HG02884 (cell line): ENCODE results near the gene FBN1.

Source experiments
- ATAC-seq: cut with Tn5 transposase; IDR thresholded peaks from one replicate; pipeline ENCODE4 v1.9.1; 2021; ENCODE audit warnings: mild to moderate bottlenecking, moderate library complexity; ENCODE audit not compliant: unreplicated experiment

Gene FBN1

GRCh38 chr15:48440084-48440483 lies 205.4 kb downstream of the FBN1 start:
- no peak for ATAC-seq

DNA sequence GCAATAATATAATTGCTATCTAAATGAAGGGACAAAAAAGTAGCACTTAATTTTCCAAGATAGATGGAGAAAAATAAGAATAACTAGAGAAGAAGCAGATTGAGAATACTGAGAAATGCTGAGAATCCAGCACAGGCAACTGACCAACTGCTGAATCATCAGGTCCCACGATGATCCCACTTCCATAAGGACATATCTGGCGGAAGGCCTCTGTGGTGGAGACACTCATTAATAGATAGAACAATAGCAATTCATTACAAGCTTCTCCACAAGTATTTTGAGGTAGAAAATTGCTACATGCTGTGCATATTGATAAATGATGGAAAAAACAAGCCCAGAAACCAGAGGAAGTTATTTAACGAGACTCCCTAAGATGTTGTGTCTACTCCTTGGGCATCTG lies 208.3 kb downstream of the FBN1 start:
- no peak for ATAC-seq

DNA sequence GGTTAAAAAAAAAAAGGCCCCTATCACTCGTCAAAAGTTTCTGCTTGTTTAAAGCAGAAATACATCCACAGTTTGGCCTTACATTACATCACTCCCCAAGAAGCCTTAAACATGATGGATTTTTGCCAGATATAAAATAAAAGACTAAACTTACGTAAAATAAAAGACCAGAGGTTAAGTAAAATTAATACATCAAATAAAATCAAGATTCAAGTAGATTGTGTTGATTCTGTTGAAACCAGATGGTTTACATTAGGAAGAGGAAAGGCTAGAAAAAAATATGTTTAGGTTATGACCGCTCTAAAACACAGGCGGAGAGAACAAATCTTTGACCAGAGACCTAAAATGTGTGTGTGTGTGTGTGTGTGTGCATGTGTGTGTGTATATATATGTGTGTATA lies 210.2 kb downstream of the FBN1 start:
- ATAC-seq: no peak

- no peak for ATAC-seq
Measured at GRCh38 chr15:48433226-48433886, 212.2 kb downstream of the FBN1 start.

- ATAC-seq: no peak
Measured at GRCh38 chr15:48432688-48433087, 212.8 kb downstream of the FBN1 start.

- ATAC-seq: no peak
Measured at GRCh38 chr15:48427960-48428547, 217.5 kb downstream of the FBN1 start.

GRCh38 chr15:48427479-48427878 lies 218.0 kb downstream of the FBN1 start:
- no peak for ATAC-seq

- no peak for ATAC-seq
Measured at GRCh38 chr15:48426941-48427340, 218.6 kb downstream of the FBN1 start.

DNA sequence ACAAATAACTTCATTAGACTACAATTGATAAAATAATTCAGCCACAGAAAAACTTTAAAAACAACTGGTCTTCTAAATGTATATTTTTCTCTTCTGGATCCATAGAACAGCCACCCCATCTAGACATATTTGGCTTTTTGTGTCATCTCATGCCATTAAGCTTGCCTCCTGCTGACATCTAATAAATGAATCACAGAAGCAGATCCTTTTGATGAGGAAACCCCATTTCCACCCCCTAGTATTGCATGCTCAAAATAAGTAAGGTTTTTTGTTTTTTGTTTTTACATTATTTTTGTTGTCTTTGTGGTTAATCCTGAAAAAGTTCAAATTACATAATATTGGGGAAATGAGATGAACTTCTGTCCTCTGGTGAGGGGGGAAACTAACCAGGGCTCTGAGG lies 219.5 kb downstream of the FBN1 start:
- ATAC-seq: no peak

GRCh38 chr15:48425051-48425450 lies 220.5 kb downstream of the FBN1 start:
- ATAC-seq: no peak

DNA sequence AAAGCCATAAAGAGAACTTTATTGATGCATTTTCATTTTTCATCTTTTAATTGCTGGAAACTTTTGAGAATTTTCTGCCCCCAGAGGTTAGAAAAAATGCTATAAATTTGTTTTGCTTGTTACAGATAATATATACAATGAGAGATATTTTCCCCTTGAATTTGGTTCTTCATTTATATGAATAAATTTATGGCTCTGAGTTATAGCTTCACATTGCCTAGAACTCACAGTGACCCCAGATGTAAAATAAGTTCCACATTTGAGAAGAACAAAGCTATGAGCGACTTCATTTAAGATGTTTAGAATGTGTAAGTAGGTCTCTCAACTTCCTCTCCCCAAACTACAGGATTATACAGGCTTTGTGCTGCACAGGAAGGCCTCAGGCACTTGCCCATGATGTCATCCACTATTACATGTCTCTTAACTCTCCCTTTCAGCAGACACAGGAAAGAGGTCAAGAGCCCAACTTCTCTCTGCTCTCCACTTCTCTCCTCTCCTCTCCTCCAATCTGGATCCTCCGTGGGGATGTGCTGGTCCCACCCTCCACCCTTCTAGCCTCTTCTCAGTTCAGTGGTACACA lies 221.5 kb downstream of the FBN1 start:
- ATAC-seq: no peak

- ATAC-seq: no peak
Measured at GRCh38 chr15:48423342-48423741, 222.2 kb downstream of the FBN1 start.

DNA sequence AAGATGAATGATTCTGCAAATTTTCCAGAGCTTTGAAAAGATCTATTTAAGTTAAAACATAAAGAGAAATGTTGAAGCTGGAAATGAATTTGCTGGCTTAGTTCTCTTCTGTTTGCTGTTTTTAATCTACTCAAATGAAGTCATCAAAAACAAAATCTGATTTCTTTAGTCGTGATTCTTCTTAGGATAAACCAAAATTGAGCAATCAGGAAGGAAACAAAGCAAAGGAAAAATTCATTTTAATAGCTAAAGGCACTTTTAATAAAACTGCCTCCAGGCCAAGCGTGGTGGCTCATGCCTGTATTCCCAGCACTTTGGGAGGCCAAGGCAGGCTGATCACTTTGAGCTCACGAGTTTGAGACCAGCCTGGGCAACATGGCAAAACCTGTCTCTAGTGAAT lies 223.1 kb downstream of the FBN1 start:
- ATAC-seq: no peak

DNA sequence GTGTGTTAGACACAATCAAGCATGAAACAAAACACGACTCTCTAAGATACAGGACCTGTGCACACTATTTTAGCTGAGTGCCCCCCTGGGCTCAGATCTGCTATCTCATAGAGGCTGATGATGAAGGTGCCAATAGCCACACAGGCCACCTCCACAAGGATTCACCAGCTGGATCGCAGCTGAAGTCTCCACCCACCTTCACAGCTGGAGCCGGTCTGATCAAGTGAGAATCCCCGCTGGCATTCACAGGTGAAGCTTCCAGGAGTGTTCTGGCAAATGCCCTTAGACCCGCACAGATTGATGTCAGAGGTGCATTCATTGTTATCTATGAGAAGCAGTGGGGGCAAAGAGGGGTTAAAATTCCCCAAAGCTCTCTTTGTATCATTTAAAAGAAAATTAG lies 224.1 kb downstream of the FBN1 start:
- ATAC-seq: no peak

- no peak for ATAC-seq
Measured at GRCh38 chr15:48419896-48420295, 225.6 kb downstream of the FBN1 start.

DNA sequence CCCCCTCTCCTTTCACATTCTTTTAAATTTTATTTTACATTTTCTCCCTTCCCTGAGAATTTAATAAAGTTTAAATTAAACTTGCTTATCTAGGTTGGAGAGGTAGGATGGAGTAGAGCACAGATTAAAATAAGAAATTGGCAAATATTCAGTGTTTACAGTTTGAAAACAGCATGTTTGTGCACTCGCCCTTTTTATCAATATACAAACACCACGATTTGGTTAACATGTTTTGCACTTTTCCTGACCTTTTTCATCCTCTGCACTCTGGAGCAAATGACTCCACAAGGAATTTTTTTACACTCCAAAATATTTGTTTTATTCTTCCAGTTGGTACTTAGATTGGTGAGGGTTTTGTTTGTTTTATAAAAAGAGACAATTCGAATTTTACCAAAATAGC lies 227.2 kb downstream of the FBN1 start:
- ATAC-seq: no peak

DNA sequence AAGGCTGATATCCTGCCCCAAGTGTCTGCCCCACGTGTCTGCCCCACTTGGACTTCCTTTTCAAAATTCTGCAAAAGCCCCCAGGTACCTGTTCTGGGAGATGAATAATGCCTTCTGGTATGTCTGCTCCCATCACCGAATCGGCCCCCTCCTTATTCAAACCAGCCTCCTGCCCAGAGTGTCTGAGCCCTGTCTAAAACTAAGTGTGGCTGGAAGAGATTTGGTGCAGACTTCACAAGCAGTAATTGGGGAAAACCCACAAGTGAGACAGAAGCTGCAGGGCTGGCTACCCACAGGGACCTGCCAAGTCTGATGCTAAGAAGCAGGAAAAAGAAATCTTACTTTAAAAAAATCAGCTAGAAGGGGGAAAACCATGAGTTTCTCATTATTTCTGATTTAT lies 229.2 kb downstream of the FBN1 start:
- no peak for ATAC-seq

DNA sequence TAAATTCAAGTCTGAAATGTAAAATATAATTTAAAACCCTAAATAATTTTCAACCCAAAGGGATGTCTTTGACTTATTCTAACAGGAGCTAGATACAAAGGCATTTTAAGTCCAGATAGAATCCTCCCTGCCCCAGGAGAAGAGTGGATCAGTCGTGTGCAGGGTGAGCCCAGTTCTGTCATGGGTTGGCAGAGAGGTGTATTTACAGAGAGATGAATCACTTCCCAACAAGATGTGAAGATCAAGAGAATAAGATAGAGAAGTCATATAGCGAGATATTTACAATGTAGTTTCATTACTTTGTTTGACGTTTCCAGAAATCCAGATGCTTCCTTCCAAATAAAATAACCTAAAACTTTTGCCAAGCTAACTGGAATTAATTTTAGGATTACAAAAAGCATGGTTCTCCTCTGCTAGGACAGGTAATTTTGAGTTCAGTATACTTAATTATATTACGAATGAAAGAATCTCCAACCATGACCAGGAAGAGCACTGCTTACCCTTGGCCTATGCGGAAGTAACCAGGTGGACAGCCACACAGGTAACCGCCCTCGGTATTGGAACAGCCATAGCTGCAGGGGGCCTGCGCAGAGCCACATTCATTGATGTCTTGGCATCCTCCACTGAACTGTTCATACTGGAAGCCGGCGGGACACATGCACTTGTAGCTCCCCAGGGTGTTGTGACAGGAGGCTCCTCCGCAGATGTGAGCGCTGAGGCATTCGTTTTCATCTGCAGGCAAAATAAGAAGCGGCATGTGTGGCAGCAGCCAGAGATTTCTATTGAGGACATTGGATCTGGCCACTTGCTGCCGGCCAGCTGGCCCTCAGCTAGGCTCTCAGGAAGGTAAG lies 230.2 kb downstream of the FBN1 start:
- ATAC-seq: no peak

- ATAC-seq: no peak
Measured at GRCh38 chr15:48414015-48414414, 231.5 kb downstream of the FBN1 start.

GRCh38 chr15:48413304-48413703 lies 232.2 kb downstream of the FBN1 start:
- no peak for ATAC-seq

DNA sequence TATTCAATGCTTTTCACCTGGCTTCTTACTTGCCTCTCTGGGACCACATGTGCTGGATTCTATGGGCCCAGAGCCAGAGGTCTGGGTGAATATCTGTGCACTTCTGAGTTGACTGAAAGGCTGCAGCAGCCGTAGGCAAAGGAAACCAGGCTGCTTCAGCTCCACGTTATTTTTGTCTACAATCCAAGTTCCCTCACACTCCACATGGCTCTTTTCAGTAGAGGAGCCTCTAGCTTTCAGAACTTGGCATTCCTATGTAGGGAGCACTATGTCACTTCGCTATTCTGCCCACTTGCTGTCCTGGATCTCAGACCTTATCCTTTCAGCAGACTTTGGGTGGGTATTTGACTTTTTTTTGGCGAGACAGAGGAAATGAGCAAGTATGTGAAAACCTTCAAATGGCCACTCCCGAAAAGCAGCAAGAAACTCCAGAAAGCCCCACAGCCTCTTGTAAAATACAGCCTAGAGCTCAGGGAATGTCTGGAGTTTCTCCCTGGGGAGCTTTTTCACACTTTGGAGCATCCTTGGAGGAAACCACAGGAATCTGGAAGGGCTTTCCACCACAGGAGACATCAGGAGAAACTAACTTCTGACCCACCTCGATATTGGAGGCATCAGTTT lies 233.4 kb downstream of the FBN1 start:
- ATAC-seq: no peak
